GM12874 (cell line): ENCODE results near the gene AMH.

Experiments used
- TF ChIP-seq, protein P1 (sequence below): IDR thresholded peaks from 2 replicates; pipeline ENCODE4 v1.5.1; 2011; ENCODE audit warnings: low read depth, mild to moderate bottlenecking, control low read depth, low read length, moderate library complexity; ENCODE audit not compliant: insufficient read depth

The AMH gene

DNA sequence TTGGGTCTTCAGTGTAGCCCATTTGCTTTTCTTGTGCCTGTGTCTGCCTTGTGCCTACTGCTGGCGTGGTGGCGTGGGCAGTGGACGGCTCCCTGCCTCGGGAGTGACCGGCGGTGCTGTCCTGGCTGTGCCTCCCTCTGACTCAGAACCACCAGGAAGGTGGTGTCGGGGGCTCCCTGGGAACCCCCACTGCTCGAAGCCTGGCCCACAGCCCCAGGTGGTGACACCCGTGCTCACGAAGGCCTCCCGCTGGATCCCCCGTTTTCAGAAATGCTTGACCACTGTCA lies 5.1 kb upstream of the AMH start:
- TF ChIP-seq, protein P1, sequence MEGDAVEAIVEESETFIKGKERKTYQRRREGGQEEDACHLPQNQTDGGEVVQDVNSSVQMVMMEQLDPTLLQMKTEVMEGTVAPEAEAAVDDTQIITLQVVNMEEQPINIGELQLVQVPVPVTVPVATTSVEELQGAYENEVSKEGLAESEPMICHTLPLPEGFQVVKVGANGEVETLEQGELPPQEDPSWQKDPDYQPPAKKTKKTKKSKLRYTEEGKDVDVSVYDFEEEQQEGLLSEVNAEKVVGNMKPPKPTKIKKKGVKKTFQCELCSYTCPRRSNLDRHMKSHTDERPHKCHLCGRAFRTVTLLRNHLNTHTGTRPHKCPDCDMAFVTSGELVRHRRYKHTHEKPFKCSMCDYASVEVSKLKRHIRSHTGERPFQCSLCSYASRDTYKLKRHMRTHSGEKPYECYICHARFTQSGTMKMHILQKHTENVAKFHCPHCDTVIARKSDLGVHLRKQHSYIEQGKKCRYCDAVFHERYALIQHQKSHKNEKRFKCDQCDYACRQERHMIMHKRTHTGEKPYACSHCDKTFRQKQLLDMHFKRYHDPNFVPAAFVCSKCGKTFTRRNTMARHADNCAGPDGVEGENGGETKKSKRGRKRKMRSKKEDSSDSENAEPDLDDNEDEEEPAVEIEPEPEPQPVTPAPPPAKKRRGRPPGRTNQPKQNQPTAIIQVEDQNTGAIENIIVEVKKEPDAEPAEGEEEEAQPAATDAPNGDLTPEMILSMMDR, result no peak

DNA sequence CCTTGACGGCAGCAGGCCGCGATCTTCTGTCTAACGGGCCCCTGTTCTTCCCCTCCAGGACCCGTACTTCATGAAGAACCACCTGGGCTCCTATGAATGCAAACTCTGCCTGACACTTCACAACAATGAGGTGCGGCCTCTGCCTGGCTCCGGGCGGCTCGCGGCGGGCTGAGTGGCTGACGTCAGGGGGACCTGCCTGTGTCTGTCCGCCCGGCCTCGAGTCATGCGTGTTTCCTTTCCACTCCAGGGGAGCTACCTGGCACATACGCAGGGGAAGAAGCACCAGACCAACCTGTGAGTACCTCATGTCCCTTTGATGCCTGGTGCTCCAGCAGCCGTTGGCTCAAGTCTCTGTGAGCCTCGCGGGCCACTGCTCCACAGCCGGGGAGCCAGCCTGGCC lies 4.6 kb upstream of the AMH start:
- TF ChIP-seq, protein P1, result no peak

DNA sequence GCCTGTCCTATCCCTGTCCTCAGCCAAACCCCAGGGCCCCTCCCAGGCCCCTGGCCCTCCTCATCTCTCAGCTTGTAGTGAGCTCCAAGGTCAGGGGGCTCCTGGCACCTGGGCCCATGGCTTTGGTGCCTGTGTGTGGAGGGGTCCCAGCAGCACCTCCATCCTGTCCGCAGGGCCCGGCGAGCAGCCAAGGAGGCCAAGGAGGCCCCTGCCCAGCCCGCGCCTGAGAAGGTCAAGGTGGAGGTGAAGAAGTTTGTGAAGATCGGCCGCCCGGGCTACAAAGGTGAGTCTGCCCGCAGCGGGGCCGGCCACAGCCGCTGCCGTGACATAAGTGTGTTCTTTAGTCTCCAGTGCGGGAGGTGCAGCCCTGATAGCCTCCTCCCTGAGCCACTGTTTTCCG lies 3.9 kb upstream of the AMH start:
- TF ChIP-seq, protein P1, result no peak

DNA sequence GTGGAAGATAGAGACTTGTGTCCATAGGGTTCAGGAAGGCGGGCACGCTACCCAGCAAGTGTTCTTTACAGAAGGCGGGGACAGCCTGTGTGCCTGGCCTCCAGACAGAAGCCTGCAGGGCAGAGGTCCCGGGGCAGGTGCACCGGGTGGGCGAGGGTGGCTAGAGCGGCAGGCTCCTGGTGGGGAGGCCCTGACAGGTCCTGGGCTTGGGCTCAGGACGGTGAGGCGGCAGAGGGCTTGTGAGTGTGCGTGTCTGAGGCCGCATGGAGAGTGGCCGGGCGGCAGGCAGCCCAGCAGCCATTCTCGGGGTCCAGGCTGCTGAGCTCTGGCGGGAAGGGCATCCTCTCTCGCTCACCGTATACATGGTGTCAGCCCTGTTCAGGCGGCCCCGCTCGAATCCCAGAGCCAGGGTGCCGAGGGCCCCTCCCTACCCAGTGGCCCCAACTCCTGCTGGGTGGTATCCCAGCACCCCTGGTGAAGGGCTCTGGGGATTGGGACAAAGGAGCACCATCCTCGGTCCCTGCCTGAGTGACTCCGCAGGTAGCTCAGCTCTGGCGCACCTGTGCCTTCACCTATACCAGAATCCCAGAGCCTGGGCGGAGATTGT lies 3.0 kb upstream of the AMH start:
- TF ChIP-seq, protein P1, result no peak

DNA sequence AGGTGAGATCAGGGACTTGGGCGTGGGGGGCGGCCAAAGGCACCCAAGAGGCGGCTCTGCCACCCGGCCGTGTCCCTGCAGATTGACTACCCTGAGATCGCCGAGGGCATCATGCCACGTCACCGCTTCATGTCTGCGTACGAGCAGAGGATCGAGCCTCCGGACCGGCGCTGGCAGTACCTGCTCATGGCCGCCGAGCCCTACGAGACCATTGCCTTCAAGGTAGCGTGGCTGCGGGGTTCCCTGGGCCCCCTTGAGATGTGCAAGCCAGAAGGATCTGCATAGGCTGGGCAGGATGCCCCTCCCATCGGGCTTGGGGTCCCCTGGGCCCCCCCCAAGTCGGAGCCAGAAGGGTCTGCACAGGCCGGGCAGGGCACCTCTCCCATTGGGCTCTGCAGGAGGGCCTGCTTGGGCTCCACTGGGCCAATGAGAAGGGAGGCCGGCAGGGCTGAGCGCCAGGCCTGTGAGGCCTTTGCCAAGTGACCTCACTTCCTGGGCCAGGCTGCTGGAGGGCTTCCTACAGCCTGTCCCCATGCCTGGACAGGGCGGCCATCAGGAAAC lies 2.2 kb upstream of the AMH start:
- TF ChIP-seq, protein P1, result no peak

DNA sequence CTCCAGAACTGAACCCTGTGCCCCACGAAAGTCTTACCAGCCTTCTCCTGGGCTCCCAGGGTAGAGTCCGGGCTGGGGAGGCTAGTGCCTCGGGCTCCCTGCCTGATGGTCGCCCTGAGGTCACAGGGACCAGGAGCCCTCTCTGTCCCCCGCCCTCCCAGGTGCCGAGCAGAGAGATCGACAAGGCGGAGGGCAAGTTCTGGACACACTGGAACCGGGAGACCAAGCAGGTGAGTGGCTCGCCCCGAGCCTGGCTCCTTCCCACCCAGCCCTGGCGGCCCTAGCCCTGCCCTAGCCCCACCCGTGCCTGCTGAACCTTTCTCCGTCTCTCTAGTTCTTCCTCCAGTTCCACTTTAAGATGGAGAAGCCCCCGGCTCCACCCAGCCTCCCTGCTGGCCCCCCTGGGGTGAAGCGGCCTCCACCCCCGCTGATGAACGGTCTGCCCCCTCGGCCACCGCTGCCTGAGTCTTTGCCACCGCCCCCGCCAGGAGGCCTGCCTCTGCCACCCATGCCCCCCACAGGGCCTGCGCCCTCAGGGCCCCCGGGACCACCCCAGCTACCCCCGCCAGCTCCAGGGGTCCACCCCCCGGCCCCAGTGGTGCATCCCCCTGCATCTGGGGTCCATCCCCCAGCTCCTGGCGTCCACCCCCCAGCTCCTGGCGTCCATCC lies 1.6 kb upstream of the AMH start:
- TF ChIP-seq, protein P1, result no peak

DNA sequence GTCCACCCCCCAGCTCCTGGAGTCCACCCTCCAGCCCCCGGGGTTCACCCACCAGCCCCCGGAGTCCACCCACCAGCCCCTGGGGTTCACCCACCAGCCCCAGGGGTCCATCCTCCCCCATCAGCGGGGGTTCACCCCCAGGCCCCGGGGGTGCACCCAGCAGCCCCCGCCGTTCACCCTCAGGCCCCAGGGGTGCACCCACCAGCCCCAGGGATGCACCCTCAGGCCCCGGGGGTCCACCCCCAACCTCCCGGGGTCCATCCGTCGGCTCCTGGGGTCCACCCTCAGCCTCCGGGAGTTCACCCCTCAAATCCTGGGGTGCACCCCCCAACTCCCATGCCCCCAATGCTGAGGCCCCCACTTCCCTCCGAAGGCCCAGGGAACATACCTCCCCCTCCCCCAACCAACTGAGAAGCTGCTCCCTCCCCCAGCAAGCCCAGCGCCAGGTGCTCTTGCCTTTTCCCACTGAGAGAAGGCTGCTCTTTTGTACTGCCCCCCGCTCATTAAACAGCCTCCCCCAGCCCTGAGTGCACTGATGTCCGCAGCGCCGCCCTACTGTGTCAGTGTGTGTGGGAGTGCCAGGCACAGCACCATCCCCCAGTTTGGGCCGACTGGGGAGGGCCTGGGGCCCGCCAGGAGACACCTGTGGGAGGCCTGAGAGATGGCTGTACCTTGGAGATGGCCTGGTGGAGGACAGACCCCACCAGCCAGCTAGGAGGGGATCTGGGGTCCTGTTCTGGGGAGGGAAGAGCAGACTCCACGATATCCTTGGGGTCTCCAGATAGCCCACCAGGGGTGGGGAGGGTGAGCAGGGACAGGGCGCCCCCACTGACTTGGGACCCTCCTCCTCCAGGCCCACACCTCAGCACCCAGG lies 750 bp upstream of the AMH start:
- TF ChIP-seq, protein P1, result no peak
